ENCODE measurements around the gene HCN1.
A peak's percentile ranks its signal among the peaks of the same experiment; 100 is the strongest.

HCN1 gene

DNA sequence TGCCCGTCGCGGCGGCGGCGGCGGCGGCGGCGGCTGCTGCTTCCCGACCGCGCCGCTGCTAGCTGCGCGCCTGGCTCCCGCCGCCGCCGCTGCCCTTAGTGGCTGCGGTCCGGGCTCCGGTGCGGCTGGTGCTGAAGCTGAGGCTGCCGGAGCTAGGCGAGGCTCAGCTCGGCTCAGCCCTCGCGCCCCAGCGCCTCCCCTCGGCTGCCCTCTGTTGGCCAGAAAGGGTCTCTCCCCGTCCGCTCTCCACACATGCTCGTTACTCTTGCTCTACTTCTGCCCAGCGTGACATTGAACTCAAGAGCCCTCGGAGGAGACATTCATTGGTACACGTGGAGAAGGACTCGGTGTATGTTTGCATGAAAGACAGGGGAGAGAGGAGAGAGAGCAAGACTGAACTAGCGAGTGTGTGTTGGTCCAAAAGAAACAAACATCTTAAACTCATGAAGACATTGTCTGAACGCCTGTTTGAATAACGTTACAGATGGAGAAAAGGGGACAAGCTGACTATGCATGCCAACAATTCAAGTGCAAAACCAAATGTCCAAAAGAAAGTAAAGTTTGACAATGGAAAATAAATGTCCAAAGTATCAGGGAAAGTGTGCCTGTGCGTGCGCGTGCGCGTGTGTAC lies at the start of gene HCN1:
TSS of gene HCN1 (minus strand) at position 175 of the 631 bp plus-strand sequence.
- peak; percentile 57 to 79 (median 59) for DNase-seq

- DNase-seq, result no peak
These were observed 44.9 kb upstream of the HCN1 start for GRCh38 chr5:45741110-45741509.

DNA sequence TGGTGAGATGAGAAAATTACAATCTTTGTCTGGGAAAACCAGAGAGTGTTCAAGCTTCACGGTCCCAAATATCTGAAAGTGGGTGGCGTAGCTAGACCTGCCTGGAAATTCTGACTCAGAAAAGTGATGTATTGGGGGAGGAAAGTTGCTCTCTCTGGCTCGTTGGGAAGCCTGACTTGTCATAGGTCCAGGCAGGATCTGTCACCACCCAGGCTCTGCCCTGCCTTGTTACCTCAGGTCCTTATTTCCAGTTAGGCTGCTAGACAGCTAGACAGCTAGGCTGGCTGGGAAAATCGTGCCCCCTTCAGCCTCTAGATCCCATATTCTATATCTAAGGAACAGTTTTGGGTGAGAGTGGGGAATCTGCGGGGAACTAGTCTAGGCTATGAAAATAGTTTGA lies 41.0 kb upstream of the HCN1 start:
- DNase-seq, result no peak

- no peak for DNase-seq
These were observed 29.4 kb upstream of the HCN1 start for GRCh38 chr5:45725537-45725936.

DNA sequence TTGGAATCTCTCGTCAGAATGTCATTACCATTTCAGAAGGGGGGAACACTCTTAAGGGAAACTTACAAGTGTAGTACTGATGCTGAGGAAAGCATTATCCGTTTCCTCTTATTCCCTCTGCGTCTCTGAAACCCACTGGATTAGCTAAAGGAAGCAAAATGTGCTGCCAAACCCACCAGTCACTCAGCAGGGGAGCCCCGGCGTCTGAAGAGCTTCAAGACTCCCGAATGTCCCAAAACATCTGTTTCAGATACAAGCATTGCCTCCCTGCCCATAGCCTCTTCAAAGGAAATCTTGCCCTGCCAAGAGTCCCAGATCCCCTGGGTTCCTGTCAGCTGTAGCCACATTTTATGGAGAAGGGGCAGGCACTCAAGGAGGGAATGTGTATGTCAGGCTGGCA lies 1.0 kb upstream of the HCN1 start:
- no peak for DNase-seq

DNA sequence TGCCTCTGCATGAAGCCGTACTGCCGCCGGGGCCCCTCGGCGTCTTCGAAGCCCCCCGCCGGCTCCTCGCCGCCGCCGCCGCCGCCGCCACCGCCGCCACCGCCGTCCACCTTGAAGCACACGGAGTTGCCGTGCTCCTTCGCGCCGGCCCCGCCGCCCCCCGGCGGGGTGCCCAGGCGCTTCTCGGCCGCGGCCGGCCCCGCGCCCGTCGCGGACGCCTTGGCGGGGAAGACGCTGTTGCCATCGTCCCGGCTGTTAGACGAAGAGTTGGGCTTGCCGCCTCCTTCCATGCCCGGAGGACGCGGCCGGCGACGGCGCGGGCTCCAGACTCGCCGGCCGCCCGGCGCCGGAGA lies 400 bp downstream of the HCN1 start:
- DNase-seq, result no peak

DNA sequence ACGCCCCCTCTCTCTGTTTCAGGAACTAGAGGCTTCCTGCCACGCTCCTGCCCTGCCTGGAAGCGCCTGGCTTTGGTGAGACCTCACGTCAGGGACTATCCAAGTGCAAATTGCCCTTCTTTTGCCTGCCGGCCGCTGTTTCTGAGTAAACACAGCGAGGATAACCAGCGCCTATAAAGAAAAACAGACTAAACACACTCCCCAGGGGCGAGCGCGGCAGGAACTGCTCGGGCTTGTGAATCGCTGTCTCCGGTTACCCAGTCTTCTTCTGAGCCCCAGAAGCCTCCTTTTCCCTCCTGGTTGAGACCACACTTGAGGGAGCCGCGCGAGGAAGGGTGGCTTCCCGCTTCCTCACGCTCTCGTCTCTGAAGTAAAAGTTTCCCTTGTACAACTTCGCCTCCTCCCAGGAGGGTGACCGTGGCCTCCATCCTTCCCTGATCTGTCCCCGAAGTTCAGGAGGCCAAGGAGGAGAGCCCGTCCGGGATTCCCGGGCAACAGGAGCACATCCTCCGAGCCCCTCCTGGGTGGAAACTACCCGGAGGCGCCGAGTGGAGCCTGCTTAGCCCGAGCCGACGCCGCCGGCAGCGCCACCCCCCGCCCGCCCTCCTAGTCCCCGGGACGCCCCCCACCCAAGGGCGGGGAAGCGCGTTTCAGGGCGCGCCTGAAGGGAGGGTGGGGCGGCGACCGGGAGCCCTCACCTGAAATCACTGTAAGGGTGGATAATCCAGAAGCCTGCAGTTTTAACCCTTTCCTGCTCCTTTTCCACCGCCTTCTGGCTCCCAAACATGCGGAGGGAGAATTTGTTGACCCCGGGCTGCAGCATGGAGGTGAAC lies 993 bp downstream of the HCN1 start:
- DNase-seq, result no peak

DNA sequence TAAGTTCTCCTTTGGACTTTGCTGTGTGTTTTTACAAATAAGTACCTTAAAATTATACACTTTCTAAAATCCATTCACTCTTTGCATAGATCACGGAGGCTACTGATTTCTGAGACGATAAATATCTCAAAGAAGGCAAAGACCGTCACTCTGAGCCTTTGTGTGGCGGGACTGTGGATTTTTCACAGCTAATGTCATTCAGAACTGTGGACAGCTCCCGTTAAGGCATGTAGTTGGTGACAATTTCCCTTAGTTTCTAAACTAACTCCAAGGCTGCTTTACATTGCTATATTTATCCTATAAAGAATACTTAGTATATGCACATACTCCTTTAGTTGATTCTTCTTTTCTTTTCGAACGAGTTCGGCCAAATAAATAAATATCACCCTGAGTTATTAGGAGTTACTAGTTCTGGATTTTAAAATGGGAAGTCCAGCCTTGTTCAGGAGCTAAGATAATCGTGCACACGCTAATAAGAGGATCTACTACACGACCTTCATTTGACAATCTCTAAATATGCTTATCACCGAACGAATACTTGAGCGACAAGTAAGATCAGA lies 1.8 kb downstream of the HCN1 start:
- DNase-seq, result no peak

- DNase-seq, result no peak
These were observed 3.7 kb downstream of the HCN1 start for GRCh38 chr5:45692481-45692880.

DNA sequence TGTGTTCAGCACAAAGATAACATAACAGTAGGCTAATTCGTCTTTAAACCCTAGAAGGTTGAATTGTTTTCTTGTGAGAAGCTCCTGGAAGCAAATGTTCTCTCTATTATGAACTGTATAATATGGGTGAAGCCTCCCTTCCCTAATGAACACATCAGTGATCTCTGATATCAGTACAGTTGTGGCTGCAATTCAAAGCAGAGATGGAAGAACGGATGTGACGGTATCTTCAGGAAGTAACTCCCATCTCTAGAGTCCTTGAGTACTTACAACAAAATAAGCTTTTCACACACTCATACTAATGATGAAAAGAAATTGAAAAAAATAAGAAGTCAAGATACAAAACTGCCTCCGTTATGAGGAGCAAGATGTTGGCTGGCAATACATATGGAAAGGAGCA lies 4.5 kb downstream of the HCN1 start:
- no peak for DNase-seq

GRCh38 chr5:45687701-45688100 lies 8.5 kb downstream of the HCN1 start:
- no peak for DNase-seq

DNA sequence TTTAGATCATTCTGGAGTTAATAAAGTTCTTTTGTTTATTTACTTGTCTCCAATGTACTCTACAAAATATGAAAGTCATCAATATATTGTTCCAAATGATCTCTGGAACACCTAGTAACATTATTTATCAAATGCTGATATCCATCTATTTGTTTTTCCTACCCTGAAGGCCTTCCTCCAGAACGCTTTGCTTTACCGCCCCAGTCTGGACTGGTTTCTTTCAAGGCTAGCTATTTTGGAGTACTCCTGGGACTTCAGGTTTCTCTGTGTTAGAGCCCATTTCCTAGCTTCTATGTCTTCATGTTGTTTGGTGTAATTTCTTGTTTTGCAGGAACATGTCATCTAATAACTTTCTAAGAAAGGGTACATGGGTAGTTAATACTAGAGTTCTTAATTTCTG lies 9.6 kb downstream of the HCN1 start:
- DNase-seq, result no peak

- no peak for DNase-seq
These were observed 12.1 kb downstream of the HCN1 start for GRCh38 chr5:45684118-45684517.

DNA sequence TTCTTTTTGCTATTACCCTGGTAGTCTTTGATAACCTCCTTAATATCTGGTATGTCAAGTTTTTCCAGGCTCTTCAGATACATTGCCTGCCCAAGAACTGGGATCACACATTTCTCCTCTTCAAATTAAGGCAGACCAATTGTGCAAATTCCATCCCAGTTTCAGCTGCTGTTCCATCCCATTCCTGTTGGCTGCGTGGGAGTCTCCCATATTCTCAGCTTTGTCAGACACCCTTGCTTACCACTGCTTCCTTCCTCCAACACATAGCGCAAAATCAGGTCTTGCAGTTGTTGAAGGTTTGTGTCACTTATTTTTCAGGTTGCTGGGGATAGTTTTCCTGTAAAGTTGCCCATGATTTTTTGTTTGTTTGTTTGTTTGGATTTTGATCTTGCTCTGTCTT lies 15.2 kb downstream of the HCN1 start:
- DNase-seq, result no peak

DNA sequence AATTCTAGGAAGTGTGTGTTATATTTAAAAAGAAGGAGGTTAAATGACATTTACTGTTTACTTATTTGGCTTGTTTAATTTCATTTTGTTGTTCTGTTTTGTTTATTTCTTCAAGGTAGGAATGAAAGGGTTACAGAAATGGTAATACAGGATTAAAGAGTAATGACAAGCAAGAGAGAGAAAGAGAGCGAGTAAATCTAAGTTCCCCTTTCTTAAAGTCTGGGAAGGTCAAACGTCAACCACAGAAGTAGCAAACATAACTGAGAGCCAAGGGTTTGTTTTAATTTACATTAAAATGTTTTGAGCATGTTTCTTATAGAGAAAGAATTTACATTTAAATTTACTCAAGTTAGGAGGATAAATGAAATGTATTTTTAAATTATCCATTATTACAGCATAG lies 18.7 kb downstream of the HCN1 start:
- DNase-seq, result no peak

DNA sequence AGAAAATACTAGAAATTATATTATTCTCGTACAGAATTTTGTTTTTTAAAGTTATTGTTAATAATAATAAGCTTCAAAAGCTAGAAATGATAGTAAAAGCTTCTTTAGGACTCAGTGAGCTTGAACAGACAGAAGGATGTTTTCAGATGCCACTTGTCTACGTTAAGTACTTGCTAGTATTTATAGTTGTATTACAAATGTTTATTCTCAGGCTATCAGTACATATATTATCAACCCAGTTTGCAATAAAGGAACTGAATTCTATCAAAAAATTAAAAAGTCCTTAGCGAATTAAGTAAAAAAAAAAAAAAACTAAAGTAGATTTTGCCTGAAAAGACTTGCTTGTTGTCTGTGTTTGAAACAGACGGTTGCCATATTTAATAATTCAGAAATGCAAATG lies 23.9 kb downstream of the HCN1 start:
- DNase-seq, result no peak

DNA sequence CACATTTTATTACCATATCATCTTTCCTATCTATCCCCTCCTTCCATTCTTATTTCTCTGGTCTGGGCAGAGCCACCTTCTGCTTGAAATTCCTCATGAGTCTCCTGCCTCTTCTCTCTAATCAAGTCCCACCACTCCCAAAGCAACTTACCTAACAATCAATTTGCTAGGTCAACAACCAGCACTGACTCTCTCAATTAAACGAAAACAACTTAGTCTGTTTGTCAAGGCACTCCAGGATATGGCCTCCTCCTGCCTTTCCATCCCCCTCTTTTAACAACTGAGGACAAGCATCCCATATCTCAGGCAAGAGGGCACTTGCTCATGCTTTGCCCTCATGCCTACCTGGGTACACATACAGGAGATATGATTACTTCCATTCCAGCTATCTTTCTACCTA lies 47.4 kb downstream of the HCN1 start:
- DNase-seq, result no peak

DNA sequence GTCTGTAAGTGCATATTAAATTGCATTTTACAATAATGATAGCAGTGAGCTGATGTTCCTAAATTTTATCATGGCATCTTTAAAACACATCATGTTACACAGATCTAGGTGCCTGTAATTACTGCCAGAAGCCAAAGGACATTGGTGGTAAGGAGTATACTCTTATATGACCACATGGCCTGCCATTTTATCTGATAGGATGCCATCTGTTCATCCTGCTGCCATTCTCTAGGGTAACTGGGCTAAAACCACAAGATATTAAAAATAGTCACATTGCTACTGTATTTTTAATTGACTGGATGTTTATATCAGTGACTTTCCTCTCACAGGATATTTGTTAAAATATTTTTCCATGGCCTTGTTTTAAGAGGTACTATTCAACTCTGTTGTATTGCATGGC lies 53.1 kb downstream of the HCN1 start:
- DNase-seq, result no peak

- no peak for DNase-seq
These were observed 53.8 kb downstream of the HCN1 start for GRCh38 chr5:45642370-45642769.

GRCh38 chr5:45639040-45639439 lies 57.1 kb downstream of the HCN1 start:
- no peak for DNase-seq

GRCh38 chr5:45627076-45627656 lies 69.0 kb downstream of the HCN1 start:
- no peak for DNase-seq

- no peak for DNase-seq
These were observed 72.3 kb downstream of the HCN1 start for GRCh38 chr5:45623832-45624231.

- DNase-seq, result no peak
These were observed 73.8 kb downstream of the HCN1 start for GRCh38 chr5:45622365-45622764.

- no peak for DNase-seq
These were observed 78.2 kb downstream of the HCN1 start for GRCh38 chr5:45617859-45618416.
